NCI-H2196 (cell line): ENCODE results near the gene DNAI4.
"Not testable (repeated sequence)": the region's sequence is repeated elsewhere in the genome, so short reads cannot be mapped to it uniquely, and the experiment has no call there.

Experiments used
- DNase-seq: peaks from one replicate; lab custom pipeline; 2025; ENCODE audit not compliant: unreplicated experiment; lab: John Stamatoyannopoulos, UW

DNAI4 gene

GRCh38 chr1:66833112-66833511, 91.5 kb downstream of the DNAI4 start:
- DNase-seq, result no peak

GRCh38 chr1:66831529-66832239, 93.0 kb downstream of the DNAI4 start:
- DNase-seq, result no peak

GRCh38 chr1:66824771-66825170, 99.9 kb downstream of the DNAI4 start:
- no peak for DNase-seq

- DNase-seq, result no peak
These were observed 114.8 kb downstream of the DNAI4 start for GRCh38 chr1:66809736-66810326.

- no peak for DNase-seq
These were observed 115.4 kb downstream of the DNAI4 start for GRCh38 chr1:66809245-66809644.

- not testable (repeated sequence) for DNase-seq
These were observed 128.8 kb downstream of the DNAI4 start for GRCh38 chr1:66795839-66796238.

GRCh38 chr1:66791621-66792610, 132.7 kb downstream of the DNAI4 start:
- DNase-seq, result no peak

- DNase-seq, result no peak
These were observed 136.3 kb downstream of the DNAI4 start for GRCh38 chr1:66788231-66788939.

- DNase-seq, result no peak
These were observed 137.0 kb downstream of the DNAI4 start for GRCh38 chr1:66787641-66788040.

GRCh38 chr1:66785800-66786199, 138.9 kb downstream of the DNAI4 start:
- DNase-seq, result not testable (repeated sequence)

GRCh38 chr1:66779475-66780078, 145.1 kb downstream of the DNAI4 start:
- DNase-seq, result no peak

GRCh38 chr1:66778969-66779368, 145.7 kb downstream of the DNAI4 start:
- no peak for DNase-seq

GRCh38 chr1:66778266-66778665, 146.4 kb downstream of the DNAI4 start:
- no peak for DNase-seq

- DNase-seq, result no peak
These were observed 146.8 kb downstream of the DNAI4 start for GRCh38 chr1:66777831-66778230.

GRCh38 chr1:66775646-66776045, 149.0 kb downstream of the DNAI4 start:
- no peak for DNase-seq

- no peak for DNase-seq
These were observed 150.2 kb downstream of the DNAI4 start for GRCh38 chr1:66774438-66774837.

GRCh38 chr1:66773227-66773626, 151.4 kb downstream of the DNAI4 start:
- DNase-seq, result no peak

GRCh38 chr1:66770694-66771093, 154.0 kb downstream of the DNAI4 start:
- no peak for DNase-seq

GRCh38 chr1:66770240-66770639, 154.4 kb downstream of the DNAI4 start:
- DNase-seq, result no peak

GRCh38 chr1:66769512-66770229, 155.0 kb downstream of the DNAI4 start:
- no peak for DNase-seq
